Tibial nerve (tissue), 3 donors: ENCODE measurements around the gene SHISA4.

Experiments
- POLR2A ChIP-seq, 2 donors: fragments of 450-650 bp; IDR thresholded peaks; one replicate each; pipeline ENCODE4 v1.6.1; 2017; ENCODE audit warnings: antibody characterized with exemption in 2 of 2, mild to moderate bottlenecking in 2 of 2, moderate library complexity in 2 of 2
- TF ChIP-seq, protein P1 (sequence below), 5 experiments: fragments of 200-600 bp in 3 of 5; fragments of 450-650 bp in 2 of 5; sonication (generic) in 3 of 5; IDR thresholded peaks; one replicate each; pipeline ENCODE4 v1.5.1; 2016 to 2019; ENCODE audit warnings: antibody characterized with exemption in 5 of 5, mild to moderate bottlenecking in 3 of 5, moderate library complexity in 2 of 5

DNA sequence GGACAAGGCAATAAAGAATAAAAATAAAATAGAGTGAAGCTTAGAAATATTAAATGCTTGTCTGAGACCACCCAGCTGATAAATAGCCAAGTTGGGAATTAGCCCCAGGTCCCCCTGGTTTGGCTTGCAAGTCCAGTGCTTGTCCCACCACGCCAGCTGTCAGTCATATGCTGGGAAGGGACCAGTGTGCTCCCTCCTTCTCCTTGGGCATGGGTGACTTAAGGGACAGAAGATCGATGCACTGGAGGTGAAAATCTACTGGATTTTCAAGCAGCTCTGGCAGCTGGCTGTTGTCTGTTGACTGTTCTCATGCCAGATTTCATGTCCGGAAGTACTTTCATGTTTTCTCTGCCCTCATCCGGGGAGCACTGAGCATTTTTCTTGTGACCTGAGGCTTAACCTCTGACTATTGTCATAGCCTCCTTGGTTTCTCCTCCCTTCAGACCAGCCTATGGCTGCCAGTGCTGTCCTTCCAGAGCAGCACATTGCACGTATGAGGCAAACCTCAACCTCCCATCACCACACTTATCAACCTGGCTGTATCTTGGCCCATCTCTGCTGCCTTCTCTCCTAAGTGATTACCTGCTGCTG, 45.2 kb downstream of the SHISA4 start:
- TF ChIP-seq, protein P1, sequence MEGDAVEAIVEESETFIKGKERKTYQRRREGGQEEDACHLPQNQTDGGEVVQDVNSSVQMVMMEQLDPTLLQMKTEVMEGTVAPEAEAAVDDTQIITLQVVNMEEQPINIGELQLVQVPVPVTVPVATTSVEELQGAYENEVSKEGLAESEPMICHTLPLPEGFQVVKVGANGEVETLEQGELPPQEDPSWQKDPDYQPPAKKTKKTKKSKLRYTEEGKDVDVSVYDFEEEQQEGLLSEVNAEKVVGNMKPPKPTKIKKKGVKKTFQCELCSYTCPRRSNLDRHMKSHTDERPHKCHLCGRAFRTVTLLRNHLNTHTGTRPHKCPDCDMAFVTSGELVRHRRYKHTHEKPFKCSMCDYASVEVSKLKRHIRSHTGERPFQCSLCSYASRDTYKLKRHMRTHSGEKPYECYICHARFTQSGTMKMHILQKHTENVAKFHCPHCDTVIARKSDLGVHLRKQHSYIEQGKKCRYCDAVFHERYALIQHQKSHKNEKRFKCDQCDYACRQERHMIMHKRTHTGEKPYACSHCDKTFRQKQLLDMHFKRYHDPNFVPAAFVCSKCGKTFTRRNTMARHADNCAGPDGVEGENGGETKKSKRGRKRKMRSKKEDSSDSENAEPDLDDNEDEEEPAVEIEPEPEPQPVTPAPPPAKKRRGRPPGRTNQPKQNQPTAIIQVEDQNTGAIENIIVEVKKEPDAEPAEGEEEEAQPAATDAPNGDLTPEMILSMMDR (IDR thresholded peaks at IDR 0.05) = no peak
- no peak for TF ChIP-seq POLR2A (IDR thresholded peaks at IDR 0.05)
